ENCODE data around the gene KHNYN.

DNA sequence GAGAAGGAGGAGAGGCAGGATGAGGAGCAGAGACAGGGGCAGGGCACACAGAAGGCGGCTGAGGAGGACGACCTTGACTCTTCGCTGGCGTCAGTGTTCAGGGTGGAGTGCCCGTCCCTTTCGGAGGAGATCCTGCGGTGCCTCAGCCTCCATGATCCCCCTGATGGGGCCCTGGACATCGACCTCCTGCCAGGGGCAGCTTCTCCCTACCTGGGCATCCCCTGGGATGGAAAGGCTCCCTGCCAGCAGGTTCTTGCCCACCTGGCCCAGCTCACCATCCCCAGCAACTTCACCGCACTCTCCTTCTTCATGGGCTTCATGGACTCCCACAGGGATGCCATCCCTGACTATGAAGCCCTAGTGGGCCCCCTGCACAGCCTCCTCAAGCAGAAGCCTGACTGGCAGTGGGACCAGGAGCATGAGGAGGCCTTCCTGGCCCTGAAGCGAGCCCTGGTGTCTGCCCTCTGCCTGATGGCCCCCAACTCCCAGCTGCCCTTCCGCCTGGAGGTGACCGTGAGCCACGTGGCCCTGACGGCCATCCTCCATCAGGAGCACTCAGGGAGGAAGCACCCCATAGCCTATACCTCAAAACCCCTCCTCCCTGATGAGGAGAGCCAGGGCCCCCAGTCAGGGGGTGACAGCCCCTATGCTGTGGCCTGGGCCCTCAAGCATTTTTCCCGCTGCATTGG is 14.9 kb upstream of the KHNYN start:
- TF ChIP-seq, protein P1, sequence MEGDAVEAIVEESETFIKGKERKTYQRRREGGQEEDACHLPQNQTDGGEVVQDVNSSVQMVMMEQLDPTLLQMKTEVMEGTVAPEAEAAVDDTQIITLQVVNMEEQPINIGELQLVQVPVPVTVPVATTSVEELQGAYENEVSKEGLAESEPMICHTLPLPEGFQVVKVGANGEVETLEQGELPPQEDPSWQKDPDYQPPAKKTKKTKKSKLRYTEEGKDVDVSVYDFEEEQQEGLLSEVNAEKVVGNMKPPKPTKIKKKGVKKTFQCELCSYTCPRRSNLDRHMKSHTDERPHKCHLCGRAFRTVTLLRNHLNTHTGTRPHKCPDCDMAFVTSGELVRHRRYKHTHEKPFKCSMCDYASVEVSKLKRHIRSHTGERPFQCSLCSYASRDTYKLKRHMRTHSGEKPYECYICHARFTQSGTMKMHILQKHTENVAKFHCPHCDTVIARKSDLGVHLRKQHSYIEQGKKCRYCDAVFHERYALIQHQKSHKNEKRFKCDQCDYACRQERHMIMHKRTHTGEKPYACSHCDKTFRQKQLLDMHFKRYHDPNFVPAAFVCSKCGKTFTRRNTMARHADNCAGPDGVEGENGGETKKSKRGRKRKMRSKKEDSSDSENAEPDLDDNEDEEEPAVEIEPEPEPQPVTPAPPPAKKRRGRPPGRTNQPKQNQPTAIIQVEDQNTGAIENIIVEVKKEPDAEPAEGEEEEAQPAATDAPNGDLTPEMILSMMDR (IDR thresholded peaks at IDR 0.05 in 8 of 11, conservative IDR thresholded peaks at IDR 0.05 in 3 of 11), result no peak
- no peak for TF ChIP-seq POLR2A (IDR thresholded peaks at IDR 0.05)
- peak in 1 of 3 donors; percentile 7 for TF ChIP-seq POLR2AphosphoS5 (IDR thresholded peaks at IDR 0.05)

Measured in spleen (tissue), 7 donors.